Germinal center (tissue), 1 donor: ENCODE data around the gene NSUN3.
"Not testable (repeated sequence)": the region's sequence is repeated elsewhere in the genome, so short reads cannot be mapped to it uniquely, and the experiment has no call there.

Experiments used
- DNase-seq: peaks from one replicate; pipeline ENCODE4 v3.0.0; 2012; ENCODE audit warnings: mixed read lengths, low spot score

NSUN3 gene

DNA sequence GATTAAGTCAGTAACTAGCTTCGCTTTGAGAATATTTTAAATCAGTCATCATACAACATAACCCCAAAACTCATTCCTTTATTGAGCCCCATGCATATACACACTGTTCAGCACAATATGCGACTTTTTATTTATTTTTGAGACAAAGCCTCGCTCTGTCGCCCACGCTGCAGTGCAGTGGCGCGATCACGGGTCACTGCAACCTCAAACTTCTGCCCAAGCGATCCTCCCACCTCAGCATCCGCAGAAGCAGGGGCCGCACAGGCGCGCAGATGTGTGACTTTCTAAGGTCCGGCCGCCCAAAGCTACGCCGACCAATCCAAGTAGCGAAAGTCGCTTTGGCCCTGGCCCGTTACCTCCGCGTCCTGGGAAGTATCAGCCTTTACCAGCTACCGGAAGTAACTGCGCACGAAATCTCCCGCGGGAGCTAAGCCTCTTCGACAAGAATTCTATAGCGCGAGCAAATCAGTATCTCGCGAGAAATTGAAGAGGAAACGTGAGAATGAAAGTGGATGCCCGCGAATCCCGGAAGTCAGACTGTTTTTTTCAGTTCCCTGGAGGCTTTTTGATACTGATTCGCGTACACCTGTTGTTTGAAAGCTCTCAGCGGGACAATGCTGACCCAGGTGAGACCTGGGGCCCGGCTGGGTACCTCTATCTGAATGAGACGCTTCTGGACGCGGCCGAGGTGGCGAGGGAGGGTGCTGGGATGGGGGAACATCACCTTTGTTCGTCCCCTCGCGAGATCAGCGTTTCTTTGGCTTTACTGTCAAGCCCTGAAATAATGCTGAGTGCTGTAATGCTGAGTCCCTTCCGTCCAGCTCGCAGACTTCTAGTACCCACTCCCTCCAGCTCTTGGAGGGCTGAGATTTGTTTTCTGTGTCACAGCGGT is at the start of gene NSUN3, which contains the start of gene DHFR2:
NSUN3 (plus strand) TSS at position 549 of the 892 bp plus-strand sequence; CDS start at position 615, 66 bp downstream.
DHFR2 (minus strand) TSS at position 404 of the 892 bp plus-strand sequence. CDS start 1,405 bp downstream, outside the sequence.
- DNase-seq = peak; percentile 82

DNA sequence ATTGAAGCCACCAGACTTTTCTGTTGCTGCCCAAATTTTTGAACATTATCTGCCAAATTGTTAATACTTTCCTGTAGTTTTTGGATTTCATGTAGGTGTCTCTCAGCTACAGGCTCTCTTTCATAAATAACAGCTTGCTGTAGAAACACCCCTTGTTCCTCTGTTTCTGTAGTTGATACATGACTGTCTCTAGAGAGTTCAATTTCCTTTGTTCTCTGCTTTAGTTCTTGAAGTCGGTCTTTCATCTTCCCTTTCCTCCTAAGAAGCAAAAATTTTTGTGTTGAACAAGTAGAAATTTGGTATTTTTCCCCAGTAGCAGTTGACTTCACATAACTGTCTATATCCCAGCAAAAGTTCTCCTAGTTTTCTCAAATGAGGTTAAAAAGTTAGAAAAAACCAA is 47.8 kb upstream of the NSUN3 start:
- DNase-seq = no peak

GRCh38 chr3:94019659-94020058 is 43.2 kb upstream of the NSUN3 start:
- DNase-seq = no peak

GRCh38 chr3:94020293-94020692 is 42.6 kb upstream of the NSUN3 start:
- DNase-seq = no peak

- DNase-seq = no peak
Measured at GRCh38 chr3:94024385-94024784, 38.5 kb upstream of the NSUN3 start.

DNA sequence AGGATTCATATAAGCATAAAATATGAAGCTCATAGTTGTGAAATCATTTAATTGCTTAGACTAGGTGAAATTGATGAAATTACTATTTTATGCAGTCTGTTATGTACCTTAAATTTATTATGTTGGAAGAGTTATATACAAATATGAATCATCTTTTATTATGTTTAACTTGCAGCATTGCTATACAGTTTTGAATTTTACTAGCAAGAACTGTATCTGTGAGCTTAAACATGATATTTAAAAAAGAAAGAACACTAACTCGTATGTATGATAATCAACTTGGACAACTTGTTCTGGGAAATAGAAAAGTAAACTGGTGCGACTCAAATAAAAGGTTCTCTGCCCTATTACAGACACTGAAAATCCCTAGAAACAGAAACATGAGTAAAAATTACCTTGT is 36.2 kb upstream of the NSUN3 start:
- no peak for DNase-seq

GRCh38 chr3:94028093-94028837 is 34.6 kb upstream of the NSUN3 start, which contains the start of gene STX19:
Gene STX19 (minus strand): TSS chr3:94028597. CDS start chr3:94015269, 13,328 bp downstream.
- DNase-seq = no peak

DNA sequence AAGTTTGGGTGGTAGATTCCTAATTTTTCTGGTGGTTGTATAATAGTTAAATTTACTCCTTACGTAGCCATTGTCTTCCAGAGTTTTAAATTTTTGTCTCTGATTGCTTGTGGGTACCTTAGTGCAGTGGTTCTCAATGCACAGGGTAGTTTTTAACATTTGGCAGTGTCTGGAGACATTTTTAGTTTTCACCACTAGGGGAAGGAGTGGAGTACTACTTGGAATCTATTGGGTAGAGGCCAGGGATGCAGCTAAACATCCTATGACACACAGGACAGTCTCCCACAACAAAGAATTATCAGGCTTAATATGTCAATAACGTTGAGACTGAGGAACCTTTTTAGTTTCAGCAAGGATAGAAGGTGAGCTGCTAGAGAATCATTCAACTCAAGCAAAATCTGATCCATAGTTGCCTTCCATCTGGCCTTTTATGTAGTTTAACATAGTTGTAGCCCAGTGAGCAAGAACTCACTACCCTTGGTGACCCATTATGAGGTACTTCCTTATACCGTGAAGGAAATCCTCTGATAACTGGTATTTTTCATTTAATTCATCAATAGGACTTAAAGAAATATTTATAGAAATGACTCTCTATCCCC is 25.9 kb upstream of the NSUN3 start:
- peak; percentile 8 for DNase-seq

GRCh38 chr3:94043285-94043684 is 19.6 kb upstream of the NSUN3 start:
- DNase-seq = no peak

DNA sequence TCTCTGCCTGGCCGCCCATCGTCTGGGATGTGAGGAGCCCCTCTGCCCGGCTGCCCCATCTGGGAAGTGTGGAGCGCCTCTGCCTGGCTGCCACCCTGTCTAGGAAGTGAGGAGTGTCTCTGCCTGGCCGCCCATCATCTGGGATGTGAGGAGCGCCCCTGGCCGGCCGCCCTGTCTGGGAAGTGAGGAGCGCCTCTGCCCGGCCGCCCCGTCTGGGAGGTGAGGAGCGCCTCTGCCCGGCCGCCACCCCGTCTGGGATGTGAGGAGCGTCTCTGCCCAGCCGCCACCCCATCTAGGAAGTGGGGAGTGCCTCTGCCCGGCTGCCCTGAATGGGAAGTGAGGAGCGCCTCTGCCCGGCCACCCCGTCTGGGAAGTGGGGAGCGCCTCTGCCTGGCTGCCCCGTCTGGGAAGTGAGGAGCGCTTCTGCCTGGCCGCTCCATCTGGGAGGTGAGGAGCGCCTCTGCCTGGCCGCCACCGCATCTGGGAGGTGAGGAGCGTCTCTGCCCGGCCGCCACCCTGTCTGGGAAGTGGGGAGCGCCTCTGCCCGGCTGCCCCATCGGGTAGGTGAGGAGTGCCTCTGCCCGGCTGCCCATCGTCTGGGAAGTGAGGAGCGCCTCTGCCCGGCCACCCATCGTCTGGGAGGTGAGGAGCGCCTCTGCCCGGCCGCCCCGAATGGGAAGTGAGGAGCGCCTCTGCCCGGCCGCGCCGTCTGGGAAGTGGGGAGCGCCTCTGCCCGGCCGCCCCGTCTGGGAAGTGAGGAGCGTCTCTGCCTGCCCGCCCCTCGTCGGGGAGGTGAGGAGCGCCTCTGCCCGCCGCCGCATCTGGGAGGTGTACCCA is 18.5 kb upstream of the NSUN3 start:
- DNase-seq = not testable (repeated sequence)

DNA sequence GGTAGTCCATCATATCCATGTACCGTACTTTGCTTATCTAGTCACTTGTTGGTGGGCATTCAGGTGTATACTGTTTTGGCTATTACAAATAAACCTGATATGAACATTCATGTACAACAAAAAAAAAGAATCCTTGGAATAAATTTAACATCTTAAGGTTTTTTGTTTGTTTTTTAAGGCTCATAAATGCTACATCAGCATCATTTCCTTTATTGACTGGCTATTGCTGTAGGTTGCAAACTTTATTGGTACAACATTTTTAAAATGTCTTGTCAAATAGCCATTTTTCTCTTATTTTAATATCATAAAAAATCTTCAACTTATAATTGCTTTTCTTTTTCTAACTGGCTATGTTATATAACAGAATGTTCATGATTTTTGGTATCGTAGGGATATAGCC is 16.3 kb upstream of the NSUN3 start:
- no peak for DNase-seq

DNA sequence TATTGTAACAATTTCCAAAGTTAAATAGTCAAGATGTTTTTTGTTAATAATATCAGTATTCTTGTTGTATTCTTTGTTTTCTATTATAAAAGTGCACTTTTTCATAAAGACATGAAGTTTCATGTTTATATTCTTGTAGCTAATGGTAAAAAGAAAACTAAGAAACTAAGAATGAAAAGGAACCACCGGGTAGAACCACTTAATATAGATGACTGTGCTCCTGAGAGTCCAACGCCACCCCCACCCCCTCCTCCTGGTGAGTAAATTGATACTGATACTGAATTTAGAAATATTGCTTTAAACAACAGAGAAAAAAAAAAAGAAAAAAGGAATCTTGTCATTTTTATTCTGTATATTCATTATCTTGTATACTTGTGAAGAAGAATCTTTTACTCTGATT is 13.6 kb upstream of the NSUN3 start:
- no peak for DNase-seq

DNA sequence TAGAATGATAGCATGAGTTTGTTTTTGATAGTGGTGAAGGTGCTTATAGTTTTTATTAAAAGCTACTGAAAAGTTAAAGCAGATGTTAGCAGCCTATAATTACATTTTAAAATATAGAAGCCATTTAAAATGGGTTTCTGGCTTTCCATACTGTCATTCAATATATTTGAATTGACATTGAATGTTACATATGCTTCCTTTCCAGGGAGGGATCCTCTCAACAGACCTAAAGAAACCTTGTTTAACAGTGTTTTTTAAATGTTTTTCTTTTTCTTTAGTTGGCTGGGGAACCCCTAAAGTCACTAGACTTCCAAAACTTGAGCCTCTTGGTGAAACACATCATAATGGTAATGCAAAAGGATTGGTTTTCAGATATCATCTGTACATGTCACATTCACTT is 12.3 kb upstream of the NSUN3 start:
- no peak for DNase-seq

DNA sequence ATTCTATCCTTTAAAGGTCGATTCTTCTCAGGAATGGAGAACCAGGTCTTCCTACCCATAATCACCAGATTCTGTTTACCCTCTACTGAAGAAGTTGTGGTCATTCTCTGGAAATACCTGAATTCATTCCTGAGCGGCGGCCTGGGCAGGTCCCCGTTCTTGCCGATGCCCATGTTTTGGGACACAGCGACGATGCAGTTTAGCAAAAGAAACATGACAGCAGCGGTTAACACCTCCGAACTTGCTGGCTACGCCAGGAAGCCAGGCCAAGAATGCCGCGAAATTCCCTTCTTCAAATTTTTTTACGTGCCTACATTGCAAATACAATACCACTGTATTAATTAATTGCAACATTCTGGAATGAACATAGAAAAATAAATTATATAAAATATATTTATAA is 1.6 kb upstream of the NSUN3 start:
- no peak for DNase-seq

DNA sequence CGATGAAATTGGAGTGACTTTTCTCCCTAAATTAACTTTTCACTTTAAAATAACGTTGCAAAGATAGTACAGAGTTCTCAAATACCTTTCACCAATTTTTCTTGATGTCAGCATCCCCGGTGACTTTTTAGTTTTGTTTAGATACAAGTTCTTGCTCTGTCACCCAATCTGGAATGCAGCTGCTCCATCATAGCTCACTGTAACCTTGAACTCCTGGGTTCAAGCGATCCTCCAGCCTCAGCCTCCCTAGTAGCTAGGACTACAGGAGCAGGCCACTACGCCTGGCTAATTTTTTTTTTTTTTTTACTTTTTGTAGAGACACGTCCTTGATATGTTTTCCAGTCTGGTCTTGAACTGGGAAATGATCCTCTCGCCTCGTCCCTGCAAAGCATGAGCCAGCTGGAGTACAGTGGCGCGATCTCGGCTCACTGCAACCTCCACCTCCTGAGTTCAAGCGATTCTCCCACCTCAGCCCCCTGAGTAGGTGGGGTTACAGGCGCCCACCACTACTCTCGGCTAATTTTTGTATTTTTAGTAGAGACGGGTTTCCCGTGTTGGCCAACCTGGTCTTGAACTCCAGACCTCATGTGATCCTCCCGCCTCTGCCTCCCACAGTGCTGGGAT is 747 bp downstream of the NSUN3 start:
- no peak for DNase-seq

DNA sequence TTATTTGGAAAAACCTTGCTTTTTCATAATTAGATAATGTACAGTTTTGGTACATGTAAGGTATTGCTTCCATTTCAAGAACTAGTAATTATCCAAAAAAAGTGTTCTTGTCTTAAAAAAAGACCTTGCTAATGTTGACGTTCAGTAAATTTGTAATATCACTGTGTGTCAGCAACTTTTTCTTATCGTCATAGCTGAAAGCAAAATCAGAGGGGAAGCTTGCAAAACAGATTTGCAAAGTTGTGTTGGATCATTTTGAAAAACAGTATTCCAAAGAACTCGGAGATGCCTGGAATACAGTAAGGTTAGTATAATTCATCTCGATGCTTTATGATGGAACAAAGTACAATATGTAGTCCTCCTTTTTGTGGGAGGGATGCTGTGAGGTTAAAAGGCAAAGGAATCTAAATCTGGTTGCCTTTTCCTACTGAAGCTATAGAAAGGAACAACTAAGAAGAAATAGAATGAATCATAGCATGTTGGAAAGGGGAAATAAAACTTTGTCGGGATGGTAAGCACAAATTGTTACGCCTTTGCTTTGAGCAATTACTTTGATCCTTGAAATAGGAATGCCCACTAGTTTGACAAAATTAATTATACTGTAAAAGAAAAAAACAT is 1.5 kb downstream of the NSUN3 start:
- DNase-seq = no peak

- no peak for DNase-seq
Measured at GRCh38 chr3:94065122-94065521, 2.3 kb downstream of the NSUN3 start.

DNA sequence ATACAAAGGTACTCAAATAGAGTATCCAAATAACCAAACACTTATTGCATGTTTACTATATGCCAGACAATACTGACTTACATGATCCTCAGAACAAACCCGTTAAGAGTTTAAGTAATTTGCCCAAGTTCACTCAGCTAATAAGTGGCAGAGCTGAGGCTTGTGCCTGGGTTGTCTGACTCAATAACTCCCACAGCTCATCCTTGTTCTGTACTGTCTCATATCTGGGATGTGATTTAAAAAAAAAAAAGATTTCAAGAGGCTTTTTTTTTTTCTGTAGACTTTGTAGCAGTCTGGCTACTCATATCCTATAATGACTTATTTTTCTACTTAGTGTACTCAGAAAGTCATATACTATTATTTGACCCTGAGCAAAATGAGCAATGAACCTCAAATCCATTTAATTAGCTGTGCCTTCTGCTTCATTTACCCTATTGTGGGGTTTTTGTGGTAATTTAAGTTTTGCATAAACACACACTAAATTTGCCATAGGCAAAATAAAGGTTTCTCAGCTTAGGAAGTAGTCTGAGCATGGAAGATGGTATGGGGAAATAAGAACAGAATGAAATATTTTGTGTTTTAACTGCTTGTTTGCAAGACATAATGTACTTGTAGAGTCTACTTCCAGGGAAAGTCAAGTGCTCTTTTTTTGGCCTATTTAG is 3.1 kb downstream of the NSUN3 start:
- no peak for DNase-seq

GRCh38 chr3:94066506-94067500 is 3.9 kb downstream of the NSUN3 start:
- DNase-seq = no peak
